ENCODE data around the gene NXPE4. TPM values are rescaled to one million over a fixed set of nuclear protein-coding genes. Genes with fewer than 3 reads are reported as not detected.

The NXPE4 gene
- polyA plus RNA-seq, 1 of the 3 experiments (the other 2 are of a cell fraction): not detected

GRCh38 chr11:114623720-114624119, 28.1 kb upstream of the NXPE4 start (continued):
- TF ChIP-seq SMC3 (IDR thresholded peaks at IDR 0.05; ENCODE audit: low read depth, low read length): no peak
- no peak for TF ChIP-seq NFIC (IDR thresholded peaks at IDR 0.05; ENCODE audit: borderline replicate concordance)
- no peak for TF ChIP-seq CHD2 (IDR thresholded peaks at IDR 0.05; ENCODE audit: low read length, partially characterized antibody)
- TF ChIP-seq FOXJ3 (CRISPR knock-in tag; IDR thresholded peaks at IDR 0.05): no peak
- TF ChIP-seq MEF2A (IDR thresholded peaks at IDR 0.05; ENCODE audit: borderline replicate concordance, low read depth): no peak

- 46% methylated on average over 10 of the region's 11 CpGs for WGBS (ENCODE audit: low lambda C conversion rate)
- Histone ChIP-seq H2AFZ (ENCODE audit: low read depth) (no peak overlapping the region), H3F3A (replicated peaks; ENCODE audit: insufficient read depth) (no peaks in the 10 kb centered on the region), H3K27me3 (ENCODE audit: insufficient read depth) (no peaks in the 10 kb centered on the region), H3K4me3 (ENCODE audit: low read depth in 2 of 2, low read length in 1 of 2) (no peak overlapping the region), H3K36me3 (replicated peaks in 1 of 2; ENCODE audit: control insufficient read depth in 1 of 2, insufficient read depth in 2 of 2, low read length in 1 of 2) (no peaks in the 10 kb centered on the region), H3K9me3 (no peaks in the 10 kb centered on the region), H3K4me2 (no peak overlapping the region), H3K27ac (ENCODE audit: low read depth in 2 of 2, low read length in 1 of 2) (no peak overlapping the region), H4K20me1 (ENCODE audit: insufficient read depth) (no peaks in the 10 kb centered on the region), H3K9me2 (no peaks in the 10 kb centered on the region), H3K4me1 (ENCODE audit: control insufficient read depth in 1 of 2, insufficient read depth in 2 of 2, low read depth in 1 of 2, low read length in 1 of 2) (no peaks in the 10 kb centered on the region), H3K79me2 (ENCODE audit: insufficient read depth) (no peaks in the 10 kb centered on the region), H3K9ac (no peak overlapping the region)
- no peak for DNase-seq
- POLR2A ChIA-PET: no interaction called here
- CTCF ChIA-PET: no interaction called here
- TF ChIP-seq, protein P1, sequence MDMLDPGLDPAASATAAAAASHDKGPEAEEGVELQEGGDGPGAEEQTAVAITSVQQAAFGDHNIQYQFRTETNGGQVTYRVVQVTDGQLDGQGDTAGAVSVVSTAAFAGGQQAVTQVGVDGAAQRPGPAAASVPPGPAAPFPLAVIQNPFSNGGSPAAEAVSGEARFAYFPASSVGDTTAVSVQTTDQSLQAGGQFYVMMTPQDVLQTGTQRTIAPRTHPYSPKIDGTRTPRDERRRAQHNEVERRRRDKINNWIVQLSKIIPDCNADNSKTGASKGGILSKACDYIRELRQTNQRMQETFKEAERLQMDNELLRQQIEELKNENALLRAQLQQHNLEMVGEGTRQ (IDR thresholded peaks at IDR 0.05; ENCODE audit: borderline replicate concordance, low read depth, low read length): no peak
- TF ChIP-seq TEAD4 (IDR thresholded peaks at IDR 0.05; ENCODE audit: borderline replicate concordance, insufficient read depth) (no peak), FOSL2 (IDR thresholded peaks at IDR 0.05; ENCODE audit: borderline replicate concordance, low read depth) (no peak), FOXM1 (IDR thresholded peaks at IDR 0.05; ENCODE audit: low read depth) (no peak)
Observed at GRCh38 chr11:114622858-114623257, 27.3 kb upstream of the NXPE4 start.

- Histone ChIP-seq H2AFZ (ENCODE audit: low read depth) (no peak overlapping the region), H3K9me2 (no peaks in the 10 kb centered on the region), H3K9ac (no peak overlapping the region), H3K79me2 (ENCODE audit: insufficient read depth) (no peaks in the 10 kb centered on the region), H4K20me1 (ENCODE audit: insufficient read depth) (no peaks in the 10 kb centered on the region), H3F3A (replicated peaks; ENCODE audit: insufficient read depth) (no peaks in the 10 kb centered on the region), H3K4me3 (ENCODE audit: low read depth in 2 of 2, low read length in 1 of 2) (no peak overlapping the region), H3K27me3 (ENCODE audit: insufficient read depth) (no peaks in the 10 kb centered on the region), H3K27ac (ENCODE audit: low read depth in 2 of 2, low read length in 1 of 2) (no peak overlapping the region), H3K4me1 (ENCODE audit: control insufficient read depth in 1 of 2, insufficient read depth in 2 of 2, low read depth in 1 of 2, low read length in 1 of 2) (no peaks in the 10 kb centered on the region), H3K4me2 (no peak overlapping the region), H3K9me3 (no peaks in the 10 kb centered on the region), H3K36me3 (replicated peaks in 1 of 2; ENCODE audit: control insufficient read depth in 1 of 2, insufficient read depth in 2 of 2, low read length in 1 of 2) (no peaks in the 10 kb centered on the region)
- WGBS (ENCODE audit: low lambda C conversion rate): 26% methylated on average over 14 of the region's 16 CpGs
- POLR2A ChIA-PET: no interaction called here
- no peak for DNase-seq
- TF ChIP-seq, protein P2, sequence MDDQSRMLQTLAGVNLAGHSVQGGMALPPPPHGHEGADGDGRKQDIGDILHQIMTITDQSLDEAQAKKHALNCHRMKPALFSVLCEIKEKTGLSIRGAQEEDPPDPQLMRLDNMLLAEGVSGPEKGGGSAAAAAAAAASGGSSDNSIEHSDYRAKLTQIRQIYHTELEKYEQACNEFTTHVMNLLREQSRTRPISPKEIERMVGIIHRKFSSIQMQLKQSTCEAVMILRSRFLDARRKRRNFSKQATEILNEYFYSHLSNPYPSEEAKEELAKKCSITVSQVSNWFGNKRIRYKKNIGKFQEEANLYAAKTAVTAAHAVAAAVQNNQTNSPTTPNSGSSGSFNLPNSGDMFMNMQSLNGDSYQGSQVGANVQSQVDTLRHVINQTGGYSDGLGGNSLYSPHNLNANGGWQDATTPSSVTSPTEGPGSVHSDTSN (IDR thresholded peaks at IDR 0.05): no peak
- TF ChIP-seq GABPA (IDR thresholded peaks at IDR 0.05; ENCODE audit: low read depth) (no peak), EP300 (IDR thresholded peaks at IDR 0.05; ENCODE audit: borderline replicate concordance in 1 of 2, low read depth in 1 of 2, low read length in 1 of 2) (no peak), RFX5 (IDR thresholded peaks at IDR 0.05; ENCODE audit: low read length) (no peak), ELF1 (IDR thresholded peaks at IDR 0.05) (no peak), FOSL2 (IDR thresholded peaks at IDR 0.05; ENCODE audit: borderline replicate concordance, low read depth) (no peak), FOXJ3 (CRISPR knock-in tag; IDR thresholded peaks at IDR 0.05) (no peak), FOXM1 (IDR thresholded peaks at IDR 0.05; ENCODE audit: low read depth) (no peak), MEF2A (IDR thresholded peaks at IDR 0.05; ENCODE audit: borderline replicate concordance, low read depth) (no peak), SMC3 (IDR thresholded peaks at IDR 0.05; ENCODE audit: low read depth, low read length) (no peak), EZH2phosphoT487 (IDR thresholded peaks at IDR 0.05; ENCODE audit: borderline replicate concordance, low read depth) (no peak), CHD2 (IDR thresholded peaks at IDR 0.05; ENCODE audit: low read length, partially characterized antibody) (no peak), RAD21 (IDR thresholded peaks at IDR 0.05; ENCODE audit: low read length) (no peak)
- TF ChIP-seq, protein P1 (IDR thresholded peaks at IDR 0.05; ENCODE audit: borderline replicate concordance, low read depth, low read length): no peak
- CTCF ChIA-PET: no interaction called here
Observed at GRCh38 chr11:114621950-114622809, 26.6 kb upstream of the NXPE4 start.

Data from SK-N-SH (cell line).